ENCODE results near the gene SLC1A5.
A peak's percentile ranks its signal among the peaks of the same experiment; 100 is the strongest.
"Not testable (repeated sequence)": the region's sequence is repeated elsewhere in the genome, so short reads cannot be mapped to it uniquely, and the experiment has no call there.

The SLC1A5 gene

DNA sequence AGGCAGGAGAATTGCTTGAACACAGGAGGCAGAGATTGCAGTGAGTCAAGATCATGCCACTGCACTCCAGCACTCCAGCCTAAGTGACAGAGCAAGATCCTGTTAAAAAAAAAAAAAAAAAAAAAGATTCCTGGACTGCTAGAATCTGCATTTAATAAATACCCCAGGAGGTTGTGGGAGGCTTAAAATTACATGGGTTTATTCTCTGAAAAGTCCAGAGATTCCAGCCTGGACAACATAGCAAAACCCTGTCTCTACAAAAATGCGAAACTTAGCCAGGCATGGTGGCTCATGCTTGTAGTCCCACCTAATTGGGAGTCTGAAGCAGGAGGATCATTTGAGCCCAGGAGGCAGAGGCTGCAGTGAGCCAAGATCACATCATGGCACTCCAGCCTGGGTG lies 9.5 kb upstream of the SLC1A5 start:
- no peak for DNase-seq

DNA sequence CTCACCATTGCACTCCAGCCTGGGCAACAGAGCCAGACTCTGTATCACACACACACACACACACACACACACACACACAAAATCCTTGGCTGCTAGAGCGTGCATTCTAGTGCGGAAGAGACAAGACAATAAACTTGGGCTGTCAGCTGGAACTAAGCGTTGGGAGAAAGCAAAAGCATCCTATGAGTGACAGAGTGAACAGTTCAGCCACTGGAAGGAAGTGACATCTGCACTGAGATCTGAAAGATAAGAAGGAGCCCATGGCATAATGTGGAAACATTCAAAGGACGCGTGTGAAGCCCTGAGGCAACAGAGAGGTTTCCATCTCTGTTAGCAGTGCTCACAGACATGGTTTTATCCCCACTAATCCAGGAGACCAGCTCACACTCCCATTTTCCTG lies 3.5 kb upstream of the SLC1A5 start:
- DNase-seq = no peak

DNA sequence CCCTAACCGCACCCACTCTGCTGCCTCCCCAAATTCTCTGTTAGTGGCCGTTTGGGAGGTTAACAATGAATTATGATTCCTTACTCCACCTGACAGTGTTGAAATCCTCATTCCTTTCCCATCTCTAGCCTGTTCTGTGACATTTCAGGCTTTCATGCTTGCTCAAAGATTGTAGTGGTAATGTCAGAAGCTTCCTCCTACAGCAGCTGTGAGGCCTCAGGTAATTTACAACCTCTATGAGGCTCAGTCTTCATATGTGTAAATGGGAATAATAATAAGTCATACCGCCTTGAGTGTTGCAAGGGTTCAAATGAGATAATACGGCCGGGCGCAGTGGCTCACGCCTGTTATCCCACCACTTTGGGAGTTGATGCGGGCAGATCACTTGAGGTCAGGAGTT lies 977 bp upstream of the SLC1A5 start:
- no peak for DNase-seq

DNA sequence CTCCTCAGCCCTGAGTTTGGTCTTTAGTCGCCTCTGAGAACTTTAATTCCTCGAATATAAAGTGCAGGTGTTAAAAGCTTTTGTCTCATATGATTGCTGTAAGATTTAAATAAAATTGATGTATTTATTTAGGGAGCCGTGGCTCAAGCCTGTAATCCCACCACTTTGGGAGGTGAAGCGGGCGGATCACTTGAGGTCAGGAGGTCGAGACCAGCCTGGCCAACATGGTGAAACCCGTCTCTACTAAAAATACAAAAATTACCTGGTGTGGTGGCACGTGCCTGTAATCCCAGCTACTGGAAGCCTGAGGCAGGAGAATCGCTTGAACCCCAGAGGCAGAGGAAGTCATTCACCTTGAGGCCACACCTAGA lies 559 bp upstream of the SLC1A5 start:
- no peak for DNase-seq

DNA sequence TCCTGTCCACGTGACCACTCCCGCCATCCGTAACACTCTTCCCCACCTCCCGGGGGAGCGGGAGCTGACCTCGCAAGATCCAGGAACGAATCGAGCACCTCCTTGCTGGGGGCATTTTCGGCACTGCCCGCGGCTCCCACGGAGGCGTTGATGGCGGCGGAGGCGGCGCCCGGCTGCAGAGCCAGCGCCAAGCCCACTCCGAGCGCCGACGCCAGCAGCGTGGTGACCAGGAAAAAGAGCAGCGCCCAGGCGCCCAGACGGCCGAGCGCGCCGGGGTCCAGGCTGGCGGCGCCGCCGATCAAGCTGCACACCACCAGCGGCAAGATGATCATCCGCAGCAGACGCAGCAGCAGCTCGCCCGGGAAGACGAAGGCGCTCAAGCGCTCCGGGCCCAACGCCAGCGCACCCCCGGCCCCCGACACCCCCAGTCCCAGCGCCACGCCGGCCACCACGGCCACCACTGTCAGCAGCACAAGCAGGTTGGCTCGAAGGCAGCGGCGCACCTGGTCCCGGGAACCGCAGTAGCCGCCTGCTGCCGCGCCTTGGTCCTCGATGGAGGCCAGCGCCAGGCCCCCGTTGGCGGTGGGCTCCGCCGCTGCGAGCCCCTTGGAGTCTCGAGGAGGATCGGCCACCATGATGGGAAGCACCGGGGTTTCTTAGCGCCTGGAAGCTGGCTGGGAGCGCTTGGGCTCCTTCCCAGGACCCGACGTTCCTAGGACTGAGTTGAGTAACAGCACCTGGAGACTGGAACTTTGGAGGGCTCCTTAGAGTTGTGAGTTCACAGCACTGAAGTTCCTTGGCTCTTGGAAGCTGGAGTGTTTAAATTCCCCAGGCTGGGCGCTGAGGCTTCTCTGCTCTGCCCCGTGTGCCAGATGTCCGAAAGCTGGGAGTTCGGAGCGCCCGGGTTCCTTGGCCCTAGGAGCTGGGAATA lies 798 bp downstream of the SLC1A5 start:
- peak; percentile 47 for DNase-seq

DNA sequence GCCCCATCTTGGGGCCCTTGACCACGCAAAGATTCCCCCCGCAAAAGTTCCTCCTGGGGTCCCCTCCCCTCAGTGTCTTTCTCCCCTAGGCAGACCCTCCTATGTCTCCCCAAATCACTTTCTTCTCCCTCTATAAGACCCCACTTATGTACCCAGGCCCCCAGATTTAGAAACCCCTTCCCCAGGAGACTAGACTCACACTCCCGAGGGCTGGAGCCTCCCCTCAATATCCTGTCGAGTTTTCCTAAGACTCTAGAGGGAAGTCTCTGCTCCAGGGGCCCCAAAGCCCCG lies 1.4 kb downstream of the SLC1A5 start:
- DNase-seq = no peak

DNA sequence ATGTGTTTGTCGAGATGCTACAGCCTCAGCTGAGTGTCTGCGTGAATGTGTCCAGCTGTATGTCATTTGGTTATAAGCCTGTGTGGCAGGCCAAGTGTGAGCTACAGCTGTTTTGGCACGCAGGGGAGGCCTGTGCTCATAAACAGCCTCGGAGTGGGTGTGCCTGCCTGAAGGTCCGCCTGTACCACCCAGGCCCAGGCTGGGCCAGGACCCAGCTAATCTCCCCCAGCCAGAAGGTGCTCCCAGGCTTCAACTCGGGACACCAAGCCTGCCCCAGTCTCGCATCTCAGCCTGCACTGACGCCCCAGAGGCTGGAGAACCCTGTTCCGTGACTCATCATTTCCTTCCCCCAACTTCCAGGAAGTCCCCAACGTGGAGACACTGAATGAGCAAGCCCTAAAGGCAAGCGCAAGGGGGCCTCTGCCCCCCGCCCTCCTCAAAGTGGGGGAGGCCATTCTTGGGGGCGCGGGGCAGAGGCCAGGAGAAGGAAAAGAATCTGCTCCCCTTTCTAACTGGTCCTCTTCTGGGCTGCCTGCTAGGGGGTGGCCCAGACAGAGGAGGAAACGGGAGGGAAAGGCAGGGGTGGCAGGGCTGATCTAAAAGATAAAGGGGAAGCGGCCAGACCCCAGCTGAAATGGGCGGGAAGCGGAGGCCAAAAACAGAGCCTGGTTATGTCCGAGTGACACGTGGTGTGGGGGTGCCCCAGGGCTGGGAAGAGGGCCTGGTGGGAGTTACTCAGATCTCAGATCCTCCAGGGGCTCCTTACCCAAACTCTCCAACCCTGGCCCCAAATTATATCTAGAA lies 2.0 kb downstream of the SLC1A5 start:
- DNase-seq = peak; percentile 86

DNA sequence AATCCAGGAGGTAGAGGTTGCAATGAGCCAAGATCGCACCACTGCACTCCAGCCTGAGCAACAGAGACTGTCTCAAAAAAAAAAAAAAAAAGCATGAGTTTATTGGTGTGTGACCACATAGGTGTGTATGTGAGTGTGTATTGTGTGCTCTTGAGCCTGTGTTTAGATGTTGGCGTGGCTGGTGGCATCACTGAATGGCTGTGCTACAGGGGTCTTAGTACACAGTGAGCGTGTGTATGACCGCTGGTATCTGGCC lies 2.5 kb downstream of the SLC1A5 start:
- no peak for DNase-seq

DNA sequence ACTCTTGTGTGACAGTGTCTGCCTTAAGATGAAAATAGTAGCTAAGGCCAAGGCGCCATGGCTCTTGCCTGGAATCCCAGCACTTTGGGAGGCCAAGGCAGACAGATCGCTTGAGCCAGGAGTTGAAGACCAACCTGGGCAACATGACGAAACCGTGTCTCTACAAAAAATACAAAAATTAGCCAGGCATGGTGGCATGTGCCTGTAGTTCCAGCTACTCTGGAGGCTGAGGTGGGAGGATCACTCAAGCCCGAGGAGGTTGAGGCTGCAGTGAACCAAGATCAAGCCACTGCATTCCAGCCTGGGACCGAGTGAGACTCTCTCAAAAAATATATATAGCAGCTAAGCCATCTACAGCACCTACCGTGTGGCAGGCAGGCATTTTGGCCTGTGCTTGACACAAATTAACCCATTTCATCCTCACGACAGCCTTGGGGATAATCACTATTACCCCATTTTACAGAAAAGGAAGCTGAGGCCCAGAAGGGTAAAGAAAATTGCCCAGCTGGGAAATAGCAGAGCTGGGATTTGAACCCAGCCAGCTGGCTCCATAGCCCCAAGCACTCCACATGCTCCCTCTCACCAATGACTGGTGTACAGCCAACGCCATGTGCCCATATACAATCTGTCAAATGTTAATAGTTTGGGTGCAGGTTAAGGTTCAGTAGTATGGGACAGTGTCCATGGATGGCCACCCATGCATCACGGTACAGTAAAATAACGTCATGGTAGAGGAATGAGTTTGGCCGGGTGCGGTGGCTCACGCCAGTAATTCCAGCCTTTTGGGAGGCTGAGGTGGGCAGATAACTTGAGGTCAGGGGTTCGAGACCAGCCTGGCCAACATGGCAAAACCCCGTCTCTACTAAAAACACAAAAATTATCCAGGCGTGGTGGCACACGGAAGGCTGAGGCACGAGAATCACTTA lies 3.1 kb downstream of the SLC1A5 start:
- no peak for DNase-seq

DNA sequence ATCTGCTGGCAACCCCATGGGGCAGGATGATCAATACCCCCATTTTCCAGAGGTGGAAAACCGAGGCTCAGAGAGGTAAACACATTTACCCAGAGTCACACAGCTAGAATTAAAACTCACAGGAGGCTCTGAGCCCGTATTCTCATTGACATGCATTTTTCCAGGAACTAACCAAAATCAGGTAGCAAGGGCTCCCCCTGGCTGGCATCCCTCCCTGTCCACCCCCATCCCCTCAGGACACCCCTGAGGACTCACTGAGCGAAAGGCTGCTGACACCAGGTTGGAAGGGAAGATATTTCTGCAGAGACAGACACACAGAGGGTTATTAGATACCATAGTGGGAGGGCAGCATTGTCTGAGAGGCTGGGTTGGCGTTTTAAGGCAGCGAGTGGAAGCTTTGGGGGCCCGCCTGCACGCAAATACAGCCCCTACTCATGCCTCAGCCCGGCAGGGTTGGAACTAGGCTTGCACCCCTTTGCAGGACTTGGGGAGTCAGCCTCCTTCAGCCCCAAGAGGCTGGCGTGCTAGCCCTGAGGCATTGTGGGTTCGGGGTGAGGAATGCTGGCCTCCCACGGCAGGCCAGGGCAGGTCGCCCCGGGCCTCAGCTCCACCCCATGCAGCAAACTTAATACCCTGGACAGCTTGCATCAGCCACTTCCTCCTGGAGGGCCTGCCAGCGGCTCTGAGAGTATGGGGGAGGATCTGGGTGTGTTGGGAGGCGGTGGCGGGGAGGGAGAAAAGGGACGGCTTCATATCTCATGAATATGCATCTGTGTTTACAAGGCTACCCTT lies 3.9 kb downstream of the SLC1A5 start:
- DNase-seq = peak; percentile 80

DNA sequence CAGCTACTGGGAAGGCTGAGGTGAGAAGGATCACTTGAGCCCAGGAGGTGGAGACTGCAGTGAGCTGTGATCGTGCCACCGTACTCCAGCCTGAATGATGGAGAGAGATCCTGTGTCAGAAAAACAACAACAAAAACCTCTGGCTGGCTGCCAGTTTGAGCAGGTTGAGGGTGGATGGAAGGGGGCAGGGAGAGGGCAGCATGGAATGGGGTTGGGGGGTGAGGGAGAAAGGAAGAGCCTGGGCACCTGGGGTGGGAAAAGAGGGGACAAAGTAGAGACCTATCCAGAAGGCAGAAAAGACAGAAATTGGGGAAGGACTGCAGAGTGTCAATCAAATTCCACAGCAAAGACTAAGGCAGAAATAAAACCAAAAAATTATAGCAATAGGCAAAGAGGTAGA lies 4.7 kb downstream of the SLC1A5 start:
- no peak for DNase-seq

DNA sequence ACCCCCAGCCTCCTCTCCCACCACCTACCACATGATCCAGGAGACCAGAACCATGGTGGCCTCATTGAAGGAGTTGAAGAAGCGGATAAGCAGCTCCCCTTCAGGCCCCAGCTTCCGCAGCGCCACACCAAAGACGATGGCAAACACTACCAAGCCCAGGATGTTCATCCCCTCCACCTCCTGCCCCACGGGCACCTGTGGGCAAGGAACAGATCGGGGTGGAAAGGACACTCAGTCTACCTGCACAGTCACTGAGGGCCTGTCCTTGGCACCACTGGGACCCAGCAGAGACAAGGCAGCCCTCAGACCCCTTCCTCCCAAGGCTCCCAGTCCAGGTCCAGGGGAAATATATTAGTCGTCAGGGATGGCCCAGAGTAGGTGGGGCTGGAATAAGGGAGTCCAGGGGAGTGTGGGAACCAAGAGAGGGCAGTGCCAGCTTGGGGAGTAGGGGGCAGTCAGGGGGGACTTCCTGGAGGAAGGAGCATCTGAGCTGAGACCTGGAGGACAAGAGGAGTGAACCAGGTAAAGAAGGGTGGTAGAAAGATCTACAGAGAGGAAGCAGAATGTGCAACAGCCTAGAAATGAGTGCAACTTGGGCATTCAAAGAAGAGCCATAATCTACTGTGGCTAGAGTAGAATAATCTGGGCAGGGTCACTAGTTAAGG lies 5.9 kb downstream of the SLC1A5 start:
- DNase-seq = no peak

DNA sequence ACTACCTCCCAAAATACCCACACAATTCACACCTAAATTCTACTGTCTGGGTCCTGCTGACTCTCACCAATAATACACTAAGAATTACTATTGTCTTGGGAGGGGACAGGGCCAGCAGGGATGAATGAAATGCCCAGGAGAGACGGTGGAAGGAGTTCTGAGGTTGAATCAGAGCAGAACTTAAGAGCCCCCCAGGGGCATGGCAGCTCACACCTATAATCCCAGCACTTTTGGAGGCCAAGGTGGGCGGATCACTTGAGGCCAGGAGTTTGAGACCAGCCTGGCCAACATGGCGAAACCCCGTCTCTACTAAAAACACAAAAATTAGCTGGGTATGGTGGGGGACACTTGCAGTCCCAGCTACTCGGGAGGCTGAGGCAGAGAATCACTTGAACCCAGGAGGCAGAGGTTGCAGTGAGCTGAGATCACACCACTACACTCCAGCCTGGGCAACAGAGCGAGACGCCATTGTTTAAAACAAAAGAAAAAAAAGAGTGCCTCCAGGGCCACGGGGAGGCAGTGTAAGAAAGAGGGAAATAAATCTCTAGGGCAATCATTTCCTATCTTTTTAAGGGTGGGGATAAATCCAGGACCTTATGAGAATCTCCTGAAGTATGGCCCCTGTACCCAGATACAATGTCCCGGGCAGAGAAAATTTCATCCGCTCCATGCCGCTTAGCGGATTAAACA lies 10.3 kb downstream of the SLC1A5 start:
- DNase-seq = not testable (repeated sequence)

DNA sequence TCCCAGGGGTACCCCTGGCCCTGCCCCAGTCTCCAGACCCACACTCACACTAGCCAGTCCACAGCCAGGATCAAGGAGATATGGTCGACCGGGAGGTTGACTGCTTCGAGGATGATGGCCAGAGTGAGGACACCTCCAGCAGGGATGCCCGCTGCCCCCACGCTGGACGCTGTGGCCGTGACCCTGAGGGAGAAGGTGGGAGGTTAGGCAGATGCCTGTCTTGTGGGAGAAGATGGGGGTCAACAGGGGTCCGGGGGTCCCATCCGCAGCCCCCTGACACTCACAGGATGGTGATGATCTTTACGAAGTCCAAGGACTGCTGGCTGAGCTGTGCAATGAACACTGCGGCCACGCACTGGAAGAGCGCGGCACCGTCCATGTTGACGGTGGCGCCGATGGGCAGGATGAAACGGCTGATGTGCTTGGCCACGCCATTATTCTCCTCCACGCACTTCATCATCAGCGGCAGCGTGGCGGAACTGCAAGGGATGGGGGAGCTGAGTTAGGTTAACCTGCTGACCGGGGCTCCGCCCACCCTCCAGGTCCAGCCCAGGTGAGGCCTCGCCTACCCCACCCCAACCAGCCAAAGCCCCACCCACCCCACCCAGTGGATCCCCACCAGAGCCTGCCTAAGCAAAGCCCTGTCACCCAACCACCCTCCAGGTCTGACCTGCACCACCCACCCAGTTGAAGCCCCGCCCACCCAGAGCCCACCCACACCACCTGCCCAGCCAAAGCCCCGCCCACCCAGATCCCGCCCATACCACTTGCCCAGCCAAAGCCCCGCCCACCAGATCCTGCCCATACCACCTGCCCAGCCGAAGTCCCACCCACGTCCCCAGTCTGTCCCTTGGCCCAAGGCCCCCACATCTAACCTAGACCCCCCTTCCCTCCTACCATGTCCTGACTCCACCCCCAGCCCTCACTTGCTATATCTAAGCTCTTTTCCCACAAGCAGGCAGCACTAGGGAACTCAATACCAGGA lies 11.2 kb downstream of the SLC1A5 start:
- DNase-seq = peak; percentile 10

DNA sequence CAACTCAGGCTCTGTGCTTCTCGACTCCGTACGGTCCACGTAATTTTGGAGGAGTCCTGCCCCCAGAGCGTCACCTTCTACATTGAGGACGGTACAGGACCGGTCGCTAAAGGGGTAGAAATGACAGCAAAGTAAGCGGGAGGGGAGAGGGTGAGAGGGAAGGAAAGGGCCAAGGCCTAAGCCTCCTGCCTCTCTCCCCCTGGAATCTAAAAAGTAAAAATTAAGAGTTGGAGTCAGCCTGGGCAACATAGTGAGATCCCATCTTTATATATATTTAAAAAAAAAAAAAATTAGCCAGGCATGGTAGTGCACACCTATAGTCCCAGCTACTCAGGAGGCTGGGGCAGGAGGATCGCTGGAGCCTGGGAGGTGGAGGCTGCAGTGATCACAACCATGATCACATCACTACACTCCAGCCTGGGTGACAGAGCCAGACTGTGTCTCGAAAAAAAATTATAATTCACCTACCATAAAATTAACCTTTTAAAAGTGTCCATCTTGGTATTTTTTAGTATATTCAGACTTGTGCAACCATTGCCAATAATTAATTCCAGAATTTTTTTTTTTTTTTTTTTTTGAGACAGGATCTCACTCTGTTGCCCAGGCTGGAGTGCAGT lies 12.6 kb downstream of the SLC1A5 start:
- DNase-seq = no peak

DNA sequence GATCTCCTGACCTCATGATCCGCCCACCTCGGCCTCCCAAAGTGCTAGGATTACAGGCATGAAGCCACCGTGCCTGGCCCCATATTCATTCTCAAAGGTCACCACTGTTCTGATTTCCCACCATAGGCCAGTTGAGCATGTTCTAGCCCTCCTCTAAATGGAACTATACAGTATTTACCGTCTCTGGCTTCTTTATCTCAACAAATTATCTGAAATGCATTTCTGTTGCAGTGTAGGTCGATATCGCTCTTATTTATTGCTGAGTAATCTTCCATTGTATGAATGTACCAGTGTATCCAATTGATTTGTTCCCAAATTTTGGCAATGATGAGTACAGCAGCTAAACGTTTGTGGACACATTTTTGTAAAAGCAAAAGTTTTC lies 15.4 kb downstream of the SLC1A5 start:
- DNase-seq = no peak

DNA sequence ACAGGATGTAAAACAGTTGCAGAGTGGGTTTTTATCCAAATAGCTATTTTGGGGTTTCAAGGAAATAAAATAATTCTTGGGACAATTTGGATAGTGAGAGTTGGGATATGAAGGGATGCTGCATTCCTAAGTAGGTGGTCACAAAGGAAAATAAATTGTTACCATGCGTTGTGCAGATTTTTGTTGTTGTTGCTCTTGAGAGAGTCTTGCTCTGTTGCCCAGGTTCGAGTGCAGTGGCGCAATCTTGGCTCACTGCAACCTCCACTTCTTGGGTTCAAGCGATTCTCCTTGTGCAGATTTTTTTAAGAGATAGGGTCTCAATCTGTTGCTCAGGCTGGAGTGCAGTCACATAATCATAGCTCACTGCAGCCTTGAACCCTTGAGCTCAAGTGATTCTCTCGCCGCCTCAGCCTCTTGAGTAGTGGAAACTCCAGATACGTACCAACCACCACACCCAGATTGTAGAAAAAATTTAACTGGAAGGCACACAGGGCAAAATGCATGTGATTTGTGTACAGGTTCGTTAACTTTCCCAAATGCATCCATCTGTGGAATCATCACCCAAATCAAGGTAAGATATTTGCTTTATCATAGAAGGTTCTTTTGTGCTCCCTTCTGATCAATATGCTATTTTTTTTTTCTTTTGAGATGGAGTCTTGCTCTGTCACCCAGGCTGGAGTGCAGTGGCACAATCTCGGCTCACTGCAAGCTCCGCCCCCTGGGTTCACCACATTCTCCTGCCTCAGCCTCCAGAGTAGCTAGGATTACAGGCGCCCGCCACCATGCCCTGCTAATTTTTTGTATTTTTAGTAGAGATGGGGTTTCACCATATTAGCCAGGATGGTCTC lies 16.0 kb downstream of the SLC1A5 start:
- no peak for DNase-seq

DNA sequence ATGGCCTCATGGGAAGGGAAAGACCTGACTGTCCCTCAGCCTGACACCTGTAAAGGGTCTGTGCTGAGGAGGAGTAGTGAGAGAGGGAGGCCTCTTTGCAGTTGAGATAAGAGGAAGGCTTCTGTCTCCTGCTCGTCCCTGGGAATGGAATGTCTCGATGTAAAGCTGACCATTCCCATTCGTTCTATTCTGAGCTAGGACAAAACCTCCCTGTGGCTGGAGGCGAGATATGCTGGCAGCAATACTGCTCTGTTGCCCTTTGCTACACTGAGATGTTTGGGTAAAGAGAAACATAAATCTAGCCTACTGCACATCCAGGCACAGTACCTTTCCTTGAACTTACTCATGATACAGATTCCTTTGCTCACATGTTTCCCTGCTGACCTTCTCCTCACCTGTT lies 19.6 kb downstream of the SLC1A5 start:
- DNase-seq = not testable (repeated sequence)

Data from stimulated activated naive CD4-positive, alpha-beta T cell treated with Interleukin-2 at 50 U/mL for 16 hours (primary cell).